HCT116 (cell line): ENCODE measurements around the gene C1orf21. TPM values are rescaled to one million over a fixed set of nuclear protein-coding genes. Genes with fewer than 3 reads are reported as not detected.

Source experiments
- ATAC-seq: fragments of 200-7000 bp; cut with Tn5 transposase; 2 replicates; pipeline ENCODE4 v1.9.1; 2020; ENCODE audit warnings: mild to moderate bottlenecking, moderate library complexity
- BruUV-seq: library from RNA; stranded (reverse); fragments of 400-500 nt; replicated peaks from 2 replicates; lab custom pipeline; 2021; lab: Mats Ljungman, UMichigan
- CTCF ChIA-PET: fragments of 300-600 bp; sonication (Branson Sonifier 250); formaldehyde crosslinking; loops from one replicate; lab custom pipeline; 2021; ENCODE audit warnings: antibody characterized with exemption; lab: Charles Lee
- POLR2A ChIA-PET: fragments of 300-600, 350-600 bp; sonication (Branson Sonifier 250); formaldehyde crosslinking; loops from one replicate; lab custom pipeline; 2021; ENCODE audit warnings: antibody characterized with exemption; lab: Charles Lee
- RAD21 ChIA-PET, 2 experiments: fragments of 300-600 bp; sonication (Branson Sonifier 250); formaldehyde crosslinking; loops; one replicate each; lab custom pipeline; 2023; ENCODE audit warnings: low total read pairs in 2 of 2; ENCODE audit not compliant: uncharacterized antibody in 2 of 2, unreplicated experiment in 2 of 2, low non-redundant PET in 1 of 2; lab: Charles Lee
- DNase-seq: peaks from one replicate; pipeline ENCODE4 v3.0.0-alpha.2; 2010; ENCODE audit warnings: low read depth, low spot score
- H2AFZ ChIP-seq: fragments of 200-600 bp; shearing (Covaris generic), sonication (generic); 2 replicates; pipeline ENCODE4 v1.6.1; 2017; ENCODE audit warnings: low read depth, mixed run types, mixed read lengths, antibody characterized with exemption, low read length; ENCODE audit not compliant: poor library complexity, severe bottlenecking
- H3K27ac ChIP-seq: 2 replicates; pipeline ENCODE4 v1.5.1; 2012; ENCODE audit warnings: low read depth, low read length
- H3K27me3 ChIP-seq: fragments of 200-600 bp; sonication (generic); 2 replicates; pipeline ENCODE4 v1.6.1; 2016; ENCODE audit warnings: mixed run types, low read length, mixed read lengths; ENCODE audit not compliant: insufficient read depth
- H3K36me3 ChIP-seq, 2 experiments: fragments of 200-500 bp in 1 of 2; fragments of 200-600 bp in 1 of 2; sonication (Bioruptor generic) in 1 of 2; sonication (generic) in 1 of 2; 2 replicates each; pipeline versions ENCODE4 v1.5.1 to v1.6.1; 2014 to 2016; ENCODE audit warnings: low read length in 2 of 2, inconsistent platforms in 1 of 2, mixed read lengths in 1 of 2, mixed run types in 1 of 2; ENCODE audit not compliant: insufficient read depth in 2 of 2, control insufficient read depth in 1 of 2
- H3K4me1 ChIP-seq, 2 experiments: fragments of 200-600 bp in 1 of 2; sonication (generic) in 1 of 2; 2 replicates each; pipeline versions ENCODE4 v1.5.1 to v1.6.1; 2012 to 2017; ENCODE audit warnings: low read length in 2 of 2, inconsistent platforms in 1 of 2, mild to moderate bottlenecking in 1 of 2, mixed read lengths in 1 of 2, mixed run types in 1 of 2, moderate library complexity in 1 of 2; ENCODE audit not compliant: insufficient read depth in 2 of 2, control insufficient read depth in 1 of 2
- H3K4me2 ChIP-seq: fragments of 200-600 bp; sonication (generic); 2 replicates; pipeline ENCODE4 v1.6.1; 2017; ENCODE audit warnings: mixed run types, low read length, mixed read lengths
- H3K4me3 ChIP-seq, 2 experiments: fragments of 200-600 bp in 1 of 2; sonication (generic) in 1 of 2; replicated peaks in 1 of 2; 2 replicates each; pipeline ENCODE4 v1.5.1; 2011 to 2016; ENCODE audit warnings: low read length in 2 of 2, control low read depth in 1 of 2, low read depth in 1 of 2, mild to moderate bottlenecking in 1 of 2, mixed read lengths in 1 of 2, mixed run types in 1 of 2
- H3K79me2 ChIP-seq: fragments of 200-600 bp; sonication (generic); 2 replicates; pipeline ENCODE4 v1.6.1; 2017; ENCODE audit warnings: mild to moderate bottlenecking, mixed run types, low read length, moderate library complexity, mixed read lengths; ENCODE audit not compliant: insufficient read depth
- H3K9ac ChIP-seq: fragments of 200-600 bp; sonication (generic); 2 replicates; pipeline ENCODE4 v1.6.1; 2016; ENCODE audit warnings: low read length, mixed read lengths
- H3K9me2 ChIP-seq: fragments of 200-600 bp; sonication (generic), shearing (Covaris generic); 2 replicates; pipeline ENCODE4 v1.6.1; 2017; ENCODE audit warnings: mixed run types, mild to moderate bottlenecking, moderate library complexity; ENCODE audit not compliant: insufficient read depth
- H3K9me3 ChIP-seq, 2 experiments: fragments of 200-500 bp in 1 of 2; fragments of 200-600 bp in 1 of 2; sonication (Bioruptor generic) in 1 of 2; sonication (generic) in 1 of 2; 2 replicates each; pipeline ENCODE4 v1.6.1; 2014 to 2017; ENCODE audit warnings: low read length in 2 of 2, mixed read lengths in 2 of 2, inconsistent platforms in 1 of 2, low read depth in 1 of 2, mild to moderate bottlenecking in 1 of 2, mixed run types in 1 of 2, moderate library complexity in 1 of 2; ENCODE audit not compliant: control insufficient read depth in 1 of 2, insufficient read depth in 1 of 2
- H4K20me1 ChIP-seq: fragments of 200-600 bp; sonication (generic), shearing (Covaris generic); 2 replicates; pipeline ENCODE4 v1.6.1; 2017; ENCODE audit warnings: mixed run types, mild to moderate bottlenecking, moderate library complexity; ENCODE audit not compliant: insufficient read depth
- CEBPB ChIP-seq: IDR thresholded peaks from 2 replicates; pipeline ENCODE4 v1.6.1; 2012; ENCODE audit warnings: low read depth
- FOSL1 ChIP-seq: IDR thresholded peaks from 2 replicates; pipeline ENCODE4 v1.6.1; 2012; ENCODE audit warnings: low read depth
- POLR2A ChIP-seq: IDR thresholded peaks from 2 replicates; pipeline ENCODE4 v1.7.0; 2011; ENCODE audit warnings: borderline replicate concordance; ENCODE audit not compliant: insufficient read depth, insufficient read length; ENCODE audit errors: extremely low read depth
- RAD21 ChIP-seq: IDR thresholded peaks from 2 replicates; pipeline ENCODE4 v1.6.1; 2012; ENCODE audit warnings: low read depth, mild to moderate bottlenecking
- REST ChIP-seq: IDR thresholded peaks from 2 replicates; pipeline ENCODE4 v1.6.1; 2012; ENCODE audit warnings: low read depth
- SIN3A ChIP-seq: IDR thresholded peaks from 2 replicates; pipeline ENCODE4 v1.6.1; 2012; ENCODE audit warnings: low read depth
- ZNF274 ChIP-seq: fragments of 200-500 bp; sonication (Bioruptor generic); IDR thresholded peaks from 2 replicates; pipeline ENCODE4 v1.6.1; 2014; ENCODE audit warnings: mild to moderate bottlenecking, low read depth, low read length, inconsistent platforms
- intact Hi-C: fragments of 100-400 bp; cut with micrococcal nuclease; formaldehyde crosslinking; loops from 2 replicates; pipeline ENCODE4 v1.10.0; 2022
- total RNA-seq: library from RNA; stranded (reverse); gene quantifications from one replicate; pipeline ENCODE4 v1.2.1, GENCODE V29; 2021; ENCODE audit not compliant: unreplicated experiment
- TF ChIP-seq, protein P1 (sequence below), 3 experiments: fragments of 200-600 bp in 1 of 3; sonication (generic) in 1 of 3; IDR thresholded peaks in 2 of 3; conservative IDR thresholded peaks in 1 of 3; 2 replicates each; pipeline ENCODE4 v1.5.1; 2012 to 2017; ENCODE audit warnings: low read depth in 2 of 3, low read length in 2 of 3, antibody characterized with exemption in 1 of 3, borderline replicate concordance in 1 of 3, control low read depth in 1 of 3, mild to moderate bottlenecking in 1 of 3, mixed read lengths in 1 of 3, mixed run types in 1 of 3, moderate library complexity in 1 of 3; ENCODE audit not compliant: insufficient read depth in 1 of 3

C1orf21 gene
- total RNA-seq, 1 experiment from 2014 or later = 8.9 TPM

- no peak overlapping the region for H2AFZ ChIP-seq
- H3K27ac ChIP-seq = no peak overlapping the region
- no peak overlapping the region for H3K9ac ChIP-seq
- H3K79me2 ChIP-seq = no peaks in the 10 kb centered on the region
- H3K4me3 ChIP-seq = no peak overlapping the region
- no peaks in the 10 kb centered on the region for H3K4me1 ChIP-seq
- H4K20me1 ChIP-seq = no peaks in the 10 kb centered on the region
- intact Hi-C loops = no loop called here
- no peaks in the 10 kb centered on the region for H3K27me3 ChIP-seq
- no peaks in the 10 kb centered on the region for H3K9me3 ChIP-seq
- DNase-seq (no peak), ATAC-seq (no peak)
- TF ChIP-seq REST = no peak
- TF ChIP-seq FOSL1 = no peak
- no peak for TF ChIP-seq RAD21
- no peak for TF ChIP-seq POLR2A
- ChIA-PET POLR2A (no interaction called here), RAD21 (interaction anchor here in 1 of 2 experiments (1.1 kb wide), 1 partner anchor 283 kb away, joined by 3 read pairs; no protein-coding TSS in a partner anchor), CTCF (no interaction called here)
- BruUV-seq = no TSS peak
- no peak overlapping the region for H3K4me2 ChIP-seq
- no peaks in the 10 kb centered on the region for H3K36me3 ChIP-seq
- H3K9me2 ChIP-seq = no peaks in the 10 kb centered on the region
Measured at GRCh38 chr1:184380468-184380867, 6.4 kb upstream of the C1orf21 start.

DNA sequence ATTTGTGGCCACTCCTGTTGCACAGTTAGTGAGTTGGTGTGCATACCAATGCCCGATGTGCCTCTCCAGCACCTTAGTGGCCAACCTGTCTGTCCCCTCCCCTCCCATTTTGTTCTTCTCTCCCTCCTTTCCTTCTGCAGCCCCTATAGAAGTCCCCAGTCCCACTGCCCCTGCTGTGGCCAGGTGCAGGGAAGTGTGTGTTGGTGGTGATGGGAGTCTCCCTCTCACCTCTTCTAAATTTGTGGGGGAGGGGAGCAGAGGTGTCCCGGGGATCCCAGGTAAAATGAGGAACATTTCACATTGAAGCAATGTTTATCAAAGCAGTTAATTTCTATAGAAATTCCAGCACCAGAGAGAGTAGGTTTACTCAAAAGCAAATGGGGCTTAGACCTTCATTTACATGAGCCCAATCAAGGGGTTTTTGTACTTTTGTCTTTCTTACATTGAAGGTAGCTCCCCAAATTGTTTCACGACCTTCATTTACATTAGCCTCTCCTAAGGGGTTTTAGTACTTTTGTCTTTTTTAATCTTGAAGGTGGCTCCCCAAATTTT lies 3.0 kb upstream of the C1orf21 start:
- no peaks in the 10 kb centered on the region for H3K79me2 ChIP-seq
- no TSS peak for BruUV-seq
- intact Hi-C loops = no loop called here
- no peak overlapping the region for H3K4me2 ChIP-seq
- peaks cover 0 to 20% of the 10 kb centered on the region in 2 experiments for H3K4me1 ChIP-seq
- H3K36me3 ChIP-seq = no peaks in the 10 kb centered on the region
- no peak overlapping the region for H3K9ac ChIP-seq
- ChIA-PET RAD21 (no interaction called here), CTCF (no interaction called here)
- ATAC-seq (no peak), DNase-seq (no peak)
- no peaks in the 10 kb centered on the region for H4K20me1 ChIP-seq
- no peaks in the 10 kb centered on the region for H3K27me3 ChIP-seq
- no peak overlapping the region for H3K4me3 ChIP-seq
- H3K9me3 ChIP-seq = no peaks in the 10 kb centered on the region
- no peak overlapping the region for H2AFZ ChIP-seq
- TF ChIP-seq CEBPB (no peak), SIN3A (no peak), ZNF274 (no peak), RAD21 (no peak)
- TF ChIP-seq, protein P1, sequence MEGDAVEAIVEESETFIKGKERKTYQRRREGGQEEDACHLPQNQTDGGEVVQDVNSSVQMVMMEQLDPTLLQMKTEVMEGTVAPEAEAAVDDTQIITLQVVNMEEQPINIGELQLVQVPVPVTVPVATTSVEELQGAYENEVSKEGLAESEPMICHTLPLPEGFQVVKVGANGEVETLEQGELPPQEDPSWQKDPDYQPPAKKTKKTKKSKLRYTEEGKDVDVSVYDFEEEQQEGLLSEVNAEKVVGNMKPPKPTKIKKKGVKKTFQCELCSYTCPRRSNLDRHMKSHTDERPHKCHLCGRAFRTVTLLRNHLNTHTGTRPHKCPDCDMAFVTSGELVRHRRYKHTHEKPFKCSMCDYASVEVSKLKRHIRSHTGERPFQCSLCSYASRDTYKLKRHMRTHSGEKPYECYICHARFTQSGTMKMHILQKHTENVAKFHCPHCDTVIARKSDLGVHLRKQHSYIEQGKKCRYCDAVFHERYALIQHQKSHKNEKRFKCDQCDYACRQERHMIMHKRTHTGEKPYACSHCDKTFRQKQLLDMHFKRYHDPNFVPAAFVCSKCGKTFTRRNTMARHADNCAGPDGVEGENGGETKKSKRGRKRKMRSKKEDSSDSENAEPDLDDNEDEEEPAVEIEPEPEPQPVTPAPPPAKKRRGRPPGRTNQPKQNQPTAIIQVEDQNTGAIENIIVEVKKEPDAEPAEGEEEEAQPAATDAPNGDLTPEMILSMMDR (IDR thresholded peaks at IDR 0.05 in 2 of 3, conservative IDR thresholded peaks at IDR 0.05 in 1 of 3; ENCODE audit: borderline replicate concordance in 1 of 3, insufficient read depth in 1 of 3, low read depth in 2 of 3, low read length in 2 of 3) = no peak
- TF ChIP-seq, all 23 proteins: peak for 0
- no peaks in the 10 kb centered on the region for H3K9me2 ChIP-seq
- POLR2A ChIA-PET = no interaction called here
- no peak overlapping the region for H3K27ac ChIP-seq
